NCI-H1105 treated with DMSO at 0.1 percent for 48 hours (cell line): ENCODE measurements around the gene ACSS3.
A peak's percentile ranks its signal among the peaks of the same experiment; 100 is the strongest.

ENCODE experiments used
- DNase-seq: peaks from one replicate; lab custom pipeline; 2025; lab: John Stamatoyannopoulos, UW

ACSS3 gene

DNA sequence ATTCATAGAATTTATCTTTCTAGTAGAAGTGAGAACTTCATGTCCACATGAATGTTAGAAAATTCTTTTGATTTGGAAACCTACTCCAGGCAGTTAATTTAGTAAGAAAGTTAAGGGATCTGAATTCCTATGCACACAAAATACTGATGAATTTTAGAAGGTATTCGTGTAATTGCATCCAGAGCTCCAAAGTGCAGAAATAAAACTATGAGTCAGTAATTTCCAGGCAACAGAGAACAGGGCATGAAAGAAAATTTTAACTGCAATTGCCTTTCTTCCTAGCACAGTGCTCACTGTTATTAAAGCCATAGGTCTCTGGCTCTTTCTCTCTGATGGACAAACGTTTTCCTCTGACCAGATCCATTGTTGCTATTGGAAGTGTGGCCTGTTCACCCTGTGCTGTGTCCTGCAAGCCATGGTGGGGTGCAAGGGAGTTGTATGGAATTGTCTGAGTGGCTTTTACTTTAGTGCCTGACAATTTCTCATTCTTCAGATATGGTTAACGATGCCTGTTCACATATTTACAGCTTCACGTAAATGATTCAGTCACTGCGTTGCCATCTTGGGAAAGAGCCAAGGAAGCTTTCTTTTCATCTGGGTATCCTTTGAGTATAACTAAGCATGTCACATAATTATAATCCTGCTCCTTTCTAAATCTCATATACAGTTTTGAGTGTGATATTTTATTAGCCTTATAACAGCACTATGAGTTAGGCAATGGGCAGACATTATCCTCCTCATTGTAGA, 145.1 kb downstream of the ACSS3 start:
- no peak for DNase-seq

DNA sequence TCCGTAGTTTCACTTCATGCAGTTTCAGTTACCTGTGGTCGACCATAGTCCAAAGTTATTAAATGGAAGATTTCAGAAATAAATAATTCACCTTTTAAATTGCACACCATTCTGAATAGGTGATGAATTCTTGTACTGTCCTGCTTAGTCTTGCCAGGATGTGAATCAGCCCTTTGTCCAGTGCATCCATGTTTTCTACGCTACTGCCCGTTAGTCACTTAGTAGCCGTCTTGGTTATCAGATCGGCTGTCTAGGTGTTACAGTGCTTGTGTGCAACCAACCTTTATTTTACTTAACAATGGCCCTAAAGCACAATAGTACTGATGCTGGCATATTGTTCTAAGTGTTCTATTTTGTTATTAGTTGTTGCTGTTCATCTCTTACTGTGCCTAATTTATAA, 146.7 kb downstream of the ACSS3 start:
- DNase-seq, result no peak

DNA sequence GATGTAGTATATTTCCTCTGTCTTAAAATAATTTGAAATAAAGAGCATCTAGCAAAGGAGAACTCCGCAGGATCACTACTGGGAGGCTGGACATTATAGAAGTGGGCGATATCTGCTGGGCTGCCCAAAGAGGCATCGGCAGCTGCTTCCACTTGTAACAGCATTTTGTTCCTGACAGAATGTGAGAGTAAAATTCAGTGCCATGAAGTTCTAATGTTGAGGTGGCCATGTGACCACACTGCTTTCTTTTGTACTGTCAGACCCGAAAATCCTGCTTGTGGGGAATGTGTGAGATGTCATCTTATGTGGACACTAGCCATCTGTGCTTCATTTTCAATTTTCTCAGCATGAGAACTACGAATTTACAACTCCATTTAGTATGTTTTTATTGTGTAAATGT, 151.9 kb downstream of the ACSS3 start:
- no peak for DNase-seq

DNA sequence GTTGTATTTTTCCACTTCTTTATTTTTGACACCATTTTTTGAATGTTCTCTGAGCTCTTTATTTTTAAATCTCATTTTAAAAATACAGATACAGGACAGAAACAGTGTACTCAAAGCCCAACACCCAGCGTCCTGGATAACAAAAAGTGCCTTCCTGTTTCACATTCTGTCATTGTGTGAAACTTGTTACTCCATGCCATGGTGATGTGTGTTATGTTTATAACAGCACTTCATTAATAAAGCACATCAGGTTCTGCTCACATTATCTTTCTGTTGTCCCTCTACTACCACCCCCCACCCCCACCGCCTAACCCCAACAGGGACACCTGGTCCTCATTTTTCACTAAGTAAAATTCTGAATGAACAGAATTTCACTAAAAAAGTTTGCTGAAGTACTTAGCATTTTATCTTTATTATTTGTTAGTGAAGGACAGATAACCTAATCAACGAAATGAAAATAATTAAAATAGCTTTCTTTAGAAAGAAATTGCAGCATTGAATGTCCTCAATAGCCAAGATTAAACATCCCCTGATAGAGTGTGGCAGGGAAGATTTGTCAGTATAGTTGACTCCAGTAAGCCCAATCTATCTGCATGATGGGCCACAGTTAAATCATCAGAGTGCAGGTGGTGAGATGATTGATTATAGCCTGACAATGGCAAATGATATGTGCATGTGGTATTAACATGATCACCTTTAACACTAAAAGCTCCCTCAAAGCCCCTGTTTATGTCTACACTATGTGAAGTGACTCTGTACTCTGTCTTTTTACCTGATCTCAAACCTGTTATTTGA, 153.9 kb downstream of the ACSS3 start:
- no peak for DNase-seq

DNA sequence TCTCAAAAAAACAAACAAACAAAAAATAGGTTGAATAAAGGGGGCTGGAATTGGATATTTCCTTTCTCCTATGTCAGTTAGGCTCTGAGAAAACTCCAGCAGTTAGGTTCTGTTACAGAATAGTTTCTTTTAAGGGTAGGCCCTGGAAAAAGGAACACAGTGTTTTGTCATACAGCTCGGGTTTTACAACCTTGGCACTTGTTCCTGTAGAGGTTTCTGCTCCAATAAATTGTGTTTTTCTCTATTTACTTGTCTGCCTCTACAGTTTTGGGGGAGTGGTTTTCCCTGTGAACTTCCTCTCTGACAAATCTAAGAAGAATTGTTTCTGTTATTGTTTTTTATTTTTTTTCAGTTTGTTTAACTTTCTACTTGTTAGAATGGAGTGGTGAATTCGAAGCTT, 167.6 kb downstream of the ACSS3 start:
- DNase-seq, result no peak

DNA sequence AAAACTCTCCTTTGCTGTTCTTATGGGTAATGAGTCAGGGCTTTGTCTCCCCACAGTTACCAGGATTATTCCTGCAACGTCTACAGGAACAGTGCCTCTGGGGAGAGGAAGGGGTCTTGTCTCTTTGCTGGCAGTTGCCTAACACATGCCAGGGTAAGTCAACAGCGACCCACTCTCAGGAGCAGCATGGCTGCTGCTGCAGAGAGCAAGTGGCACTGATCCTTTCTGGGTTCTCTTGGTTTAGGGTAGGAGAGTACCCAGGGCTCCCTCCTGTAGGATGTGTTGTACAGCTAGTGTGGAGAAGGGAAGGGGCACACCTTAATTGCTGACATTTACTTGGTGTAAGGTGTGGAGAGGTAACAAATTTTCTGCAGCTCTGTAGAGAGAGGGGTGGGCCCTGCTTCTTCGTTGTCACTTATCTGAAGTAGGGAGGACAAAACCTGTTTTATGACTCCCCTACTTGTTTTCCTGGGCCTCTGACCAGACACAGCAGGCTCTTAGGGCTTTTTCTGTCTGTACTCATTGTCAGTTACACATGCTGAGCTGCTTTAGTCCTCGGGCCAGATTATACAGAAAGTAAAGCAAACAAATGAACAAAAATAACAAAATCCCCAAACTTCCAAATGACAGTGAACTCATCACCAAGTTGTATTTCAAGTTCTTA, 168.2 kb downstream of the ACSS3 start:
- DNase-seq, result no peak

DNA sequence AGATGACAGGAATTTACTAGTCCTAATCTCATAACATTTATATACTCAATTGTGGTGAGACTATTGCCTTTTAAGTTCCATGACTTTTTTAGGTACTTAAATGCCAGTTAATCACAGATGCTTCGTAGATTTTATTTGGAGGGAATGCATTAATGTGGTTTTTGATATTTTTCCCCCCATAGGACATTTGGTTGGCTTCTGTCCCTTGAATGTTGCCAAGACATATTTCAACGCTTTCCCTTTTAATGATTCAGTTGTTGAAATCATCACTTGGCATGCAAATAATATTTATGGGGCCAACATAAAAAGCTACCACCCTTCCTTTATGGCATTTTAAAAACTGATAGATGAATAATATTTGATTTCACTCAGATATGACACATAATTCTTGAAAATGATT, 172.1 kb downstream of the ACSS3 start:
- DNase-seq, result no peak

DNA sequence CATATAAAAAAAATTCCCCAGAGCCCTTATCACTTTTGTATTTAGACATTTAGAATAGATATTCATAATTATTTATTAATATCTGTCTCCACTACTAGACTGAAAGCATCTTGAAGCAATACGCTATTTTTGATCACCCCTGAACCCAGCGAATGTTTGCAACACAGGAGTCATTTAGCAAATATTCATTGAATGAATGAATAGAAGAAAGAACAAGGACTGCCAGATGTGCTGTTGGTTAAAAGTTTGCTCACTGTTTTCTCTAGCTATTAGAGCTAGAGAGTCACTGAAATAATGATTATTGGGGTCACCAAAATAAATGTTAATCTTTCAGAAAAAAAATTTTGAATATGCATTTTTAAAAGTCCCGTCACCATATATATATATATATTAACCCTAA, 174.3 kb downstream of the ACSS3 start:
- no peak for DNase-seq

DNA sequence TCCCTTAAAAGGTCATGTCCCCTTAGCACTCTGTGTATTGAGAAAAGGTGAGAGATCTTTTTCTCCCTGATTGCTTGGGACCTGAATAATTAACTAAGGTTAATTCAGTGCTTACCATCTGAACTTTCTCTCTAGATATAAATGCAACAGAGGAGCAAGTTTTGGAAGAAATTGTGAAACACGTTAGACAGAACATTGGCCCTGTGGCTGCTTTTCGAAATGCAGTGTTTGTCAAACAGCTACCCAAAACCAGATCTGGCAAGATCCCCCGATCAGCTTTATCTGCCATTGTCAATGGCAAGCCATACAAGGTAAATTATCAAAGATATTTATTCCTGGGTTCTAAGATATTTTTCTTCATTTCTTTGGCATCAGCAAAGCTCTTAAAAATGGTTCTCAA, 175.5 kb downstream of the ACSS3 start:
- DNase-seq, result no peak

DNA sequence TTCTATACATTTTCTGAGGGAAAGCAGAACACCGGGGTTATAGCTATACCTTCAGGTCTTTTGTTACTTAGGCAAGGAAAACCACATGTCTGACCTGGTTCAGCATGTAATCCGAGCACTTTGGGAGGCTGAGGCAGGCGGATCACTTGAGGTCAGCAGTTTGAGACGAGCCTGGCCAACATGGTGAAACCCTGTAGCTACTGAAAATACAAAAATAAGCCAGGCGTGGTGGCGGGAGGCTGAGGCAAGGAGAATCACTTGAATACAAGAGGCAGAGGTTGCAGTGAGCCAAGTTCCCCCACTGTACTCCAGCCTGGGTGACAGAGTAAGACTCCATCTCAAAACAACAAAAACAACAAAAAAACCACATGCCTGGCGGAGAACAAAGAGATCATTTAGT, 177.6 kb downstream of the ACSS3 start:
- DNase-seq, result no peak

DNA sequence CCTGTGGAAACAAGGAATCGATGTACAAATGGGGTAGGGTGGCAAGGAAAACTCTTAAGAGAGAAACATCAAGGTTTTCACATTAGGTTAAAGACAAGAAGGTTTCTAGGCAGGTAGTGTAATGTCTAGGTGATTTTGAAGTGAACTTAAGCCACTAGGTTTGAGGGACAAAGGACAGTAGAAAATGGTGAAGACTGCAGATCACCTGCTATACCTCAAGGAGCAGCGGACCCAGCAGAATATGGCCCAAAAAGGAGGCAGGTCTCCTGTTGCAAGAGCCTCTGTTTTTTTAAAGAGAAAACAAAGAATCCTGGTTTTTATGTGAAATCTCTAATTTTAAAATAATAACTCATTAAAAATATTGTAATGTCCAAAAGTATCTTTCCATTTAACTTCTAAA, 178.1 kb downstream of the ACSS3 start:
- no peak for DNase-seq

DNA sequence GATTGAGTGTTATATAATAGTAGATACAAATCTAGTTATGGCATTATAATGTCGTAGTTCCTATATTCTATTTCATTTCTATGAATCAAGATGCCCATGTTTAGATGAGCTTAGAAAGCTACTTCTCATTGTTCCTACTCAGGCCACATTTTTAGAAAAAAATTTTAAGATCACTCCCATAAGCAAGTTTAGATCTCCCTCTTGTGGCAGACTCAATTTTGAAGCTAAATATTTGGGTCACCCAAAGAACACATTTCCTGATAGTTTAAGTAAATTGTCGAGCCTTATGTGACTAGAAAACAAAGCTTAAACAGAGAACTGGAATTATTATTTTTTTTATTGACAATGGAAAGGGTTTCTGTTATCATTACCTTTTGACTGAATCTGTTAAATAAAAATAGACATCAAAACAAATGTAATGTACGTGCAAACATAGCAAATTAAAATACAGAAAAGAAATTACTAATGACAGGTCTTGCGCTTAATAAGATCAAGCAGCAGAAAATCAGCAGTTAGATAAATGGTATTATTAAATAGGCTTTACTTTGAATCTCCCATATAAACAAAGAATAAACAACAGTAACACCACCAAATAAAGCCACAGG, 180.2 kb downstream of the ACSS3 start:
- DNase-seq, result peak; percentile 64

DNA sequence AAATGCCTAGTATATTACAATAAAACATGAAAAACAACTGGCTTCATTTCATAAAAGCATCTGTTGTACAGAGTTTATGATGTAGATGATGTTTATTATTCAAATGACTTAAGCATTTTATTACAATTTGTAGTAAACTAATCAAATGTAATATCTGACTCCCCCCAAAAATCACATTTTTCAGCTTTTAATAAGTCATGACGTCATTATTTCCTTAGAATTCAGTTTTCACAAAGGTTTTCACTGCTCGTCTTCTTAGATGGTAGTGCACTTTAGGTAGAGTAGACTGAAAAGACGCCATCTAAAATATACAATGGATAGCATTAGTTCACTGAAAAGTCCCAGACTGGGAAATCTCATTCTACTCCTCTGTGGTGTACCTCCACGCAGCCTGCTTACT, 181.5 kb downstream of the ACSS3 start:
- no peak for DNase-seq

DNA sequence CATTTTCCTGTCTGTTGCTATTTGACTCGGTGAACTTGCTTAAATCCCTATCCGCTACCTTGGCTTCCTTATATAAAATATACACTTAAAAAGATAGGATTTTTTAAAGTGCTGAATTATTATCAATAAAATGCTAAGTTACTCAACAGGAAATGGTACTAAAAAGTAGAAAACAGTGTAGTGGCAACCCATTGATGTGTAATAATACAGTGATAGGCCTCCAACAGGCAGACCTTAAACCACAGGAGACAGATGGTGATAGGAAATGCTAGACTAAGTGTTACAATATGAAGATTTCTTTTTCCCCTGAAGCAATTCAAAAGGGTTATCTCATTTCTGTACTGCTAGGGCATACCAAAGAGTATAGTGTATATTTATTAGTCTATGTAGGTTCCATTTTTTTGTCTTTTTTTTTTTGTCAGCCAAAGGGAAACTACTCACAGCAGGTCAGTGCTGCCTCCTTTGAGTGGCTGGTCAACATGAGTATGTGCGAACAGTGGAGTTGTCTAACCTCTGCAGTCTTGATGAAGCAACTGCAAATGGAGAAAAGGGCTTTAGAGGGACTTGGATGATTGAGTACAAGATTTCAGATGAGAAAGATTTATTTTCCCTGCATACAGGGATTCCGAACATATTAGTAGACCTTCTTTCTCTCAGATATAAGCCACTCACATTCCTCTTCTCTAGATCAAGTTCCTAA, 183.8 kb downstream of the ACSS3 start:
- DNase-seq, result no peak

DNA sequence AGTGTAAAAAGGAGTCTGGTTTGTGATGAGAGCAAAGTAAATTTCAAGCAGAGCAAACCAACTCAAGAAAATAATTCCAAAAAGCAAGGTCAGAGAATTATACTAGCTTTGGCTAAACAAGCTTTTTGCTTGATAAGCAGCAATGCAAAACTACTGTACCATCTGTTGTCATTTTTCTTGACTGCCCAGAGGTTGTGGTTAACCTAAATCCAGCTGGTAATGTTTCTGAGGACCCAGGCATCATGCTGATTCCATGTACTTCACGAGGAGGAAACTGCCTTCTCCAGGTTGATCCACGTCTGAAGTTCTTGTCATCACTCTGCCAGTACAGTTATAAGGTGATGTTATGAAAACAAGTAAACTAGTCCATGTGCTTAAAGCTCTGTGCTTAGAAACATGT, 185.2 kb downstream of the ACSS3 start:
- no peak for DNase-seq

DNA sequence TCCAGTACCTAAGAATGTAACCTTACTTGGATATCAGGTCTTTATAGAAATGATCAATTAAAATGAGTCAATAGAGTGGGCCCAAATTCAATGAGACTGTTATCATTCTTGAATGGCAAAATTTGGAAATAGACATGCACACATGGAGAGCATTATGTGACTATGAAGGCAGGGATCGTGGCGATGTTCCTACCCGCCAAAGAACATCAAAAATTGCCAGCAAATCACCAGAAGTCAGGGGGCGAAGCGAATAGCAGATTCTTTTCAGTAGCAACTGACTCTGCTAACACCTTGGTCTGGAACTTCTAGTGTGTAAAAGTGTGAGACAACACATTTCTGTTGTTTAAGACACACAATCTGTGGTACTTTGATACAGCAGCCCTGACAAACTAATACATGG, 192.5 kb downstream of the ACSS3 start:
- no peak for DNase-seq

DNA sequence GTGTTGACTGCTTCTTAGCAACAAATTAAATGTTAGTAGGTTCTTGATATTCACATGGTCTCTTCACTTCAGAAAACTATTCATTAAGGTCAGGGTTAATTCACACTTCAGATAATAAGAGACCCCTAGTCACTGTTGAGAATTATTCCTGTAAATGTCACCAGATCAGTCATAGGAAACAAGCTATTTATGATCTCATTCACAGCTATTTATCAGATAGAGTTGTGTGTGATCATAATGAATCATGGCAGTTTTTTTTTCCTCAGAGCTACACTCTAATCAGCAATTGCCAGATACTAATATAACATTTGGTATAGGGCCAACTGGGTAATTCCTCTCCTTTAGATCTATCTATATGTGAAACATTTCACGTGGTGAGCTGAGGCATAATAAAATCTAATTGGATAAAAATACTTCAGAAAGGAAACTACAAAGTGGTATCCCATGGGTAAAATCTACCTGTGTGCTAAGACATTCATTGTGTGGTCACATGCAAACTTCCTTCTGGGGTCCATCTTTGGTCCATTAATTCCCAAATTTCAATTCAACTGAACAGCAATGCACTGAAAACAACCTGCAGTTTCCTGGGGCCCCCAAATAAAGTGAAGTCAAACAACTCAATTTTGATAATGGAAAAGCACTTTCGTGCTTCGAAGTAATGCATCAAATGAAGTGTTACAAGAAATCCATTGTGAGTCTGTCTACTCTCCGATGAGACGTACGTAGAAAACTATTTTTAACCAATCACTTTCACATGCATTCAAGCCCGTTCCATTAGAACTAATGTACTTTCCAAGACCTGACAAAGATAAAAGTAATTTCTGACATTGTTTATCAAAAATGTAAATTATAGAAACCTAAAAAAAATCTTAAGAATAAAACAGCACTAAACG, 197.0 kb downstream of the ACSS3 start:
- DNase-seq, result peak; percentile 45

DNA sequence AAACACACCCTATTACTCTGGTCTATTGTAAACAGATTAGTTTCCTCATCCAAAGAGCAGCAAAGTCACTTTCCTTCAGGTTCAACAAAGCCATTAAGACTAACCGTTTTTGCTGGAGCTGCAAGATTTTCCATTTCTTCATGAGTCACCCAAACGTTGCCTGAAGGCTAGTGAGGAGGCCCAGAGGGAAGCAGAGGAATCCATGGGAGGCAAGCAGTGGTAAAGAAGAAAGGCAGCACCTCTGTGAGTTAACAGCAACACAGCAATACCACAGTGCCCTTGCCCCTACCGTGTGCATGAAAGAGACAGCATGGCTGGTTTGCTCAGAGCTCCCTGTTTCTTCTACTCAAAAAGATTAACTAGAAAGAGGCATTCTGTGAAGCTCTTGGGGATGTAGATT, 206.3 kb downstream of the ACSS3 start:
- no peak for DNase-seq

DNA sequence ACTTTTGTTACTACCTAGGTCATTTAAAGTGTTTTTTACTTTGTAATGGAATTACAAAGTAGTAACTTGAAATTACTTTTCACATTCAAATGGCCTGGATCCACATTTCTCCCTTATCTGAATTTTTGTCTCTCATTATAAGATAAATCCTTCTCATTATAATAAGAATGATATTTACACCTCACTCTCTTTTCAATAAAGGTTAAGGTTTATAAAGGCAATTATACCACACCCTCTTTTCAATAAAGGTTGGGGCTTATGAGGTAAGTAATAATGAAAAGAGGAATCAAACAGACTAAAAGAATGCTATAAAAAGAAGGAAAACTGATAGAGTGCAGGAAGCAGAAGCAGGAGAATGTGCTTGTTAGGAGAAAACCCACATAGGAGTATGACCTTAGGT, 210.8 kb downstream of the ACSS3 start:
- no peak for DNase-seq

DNA sequence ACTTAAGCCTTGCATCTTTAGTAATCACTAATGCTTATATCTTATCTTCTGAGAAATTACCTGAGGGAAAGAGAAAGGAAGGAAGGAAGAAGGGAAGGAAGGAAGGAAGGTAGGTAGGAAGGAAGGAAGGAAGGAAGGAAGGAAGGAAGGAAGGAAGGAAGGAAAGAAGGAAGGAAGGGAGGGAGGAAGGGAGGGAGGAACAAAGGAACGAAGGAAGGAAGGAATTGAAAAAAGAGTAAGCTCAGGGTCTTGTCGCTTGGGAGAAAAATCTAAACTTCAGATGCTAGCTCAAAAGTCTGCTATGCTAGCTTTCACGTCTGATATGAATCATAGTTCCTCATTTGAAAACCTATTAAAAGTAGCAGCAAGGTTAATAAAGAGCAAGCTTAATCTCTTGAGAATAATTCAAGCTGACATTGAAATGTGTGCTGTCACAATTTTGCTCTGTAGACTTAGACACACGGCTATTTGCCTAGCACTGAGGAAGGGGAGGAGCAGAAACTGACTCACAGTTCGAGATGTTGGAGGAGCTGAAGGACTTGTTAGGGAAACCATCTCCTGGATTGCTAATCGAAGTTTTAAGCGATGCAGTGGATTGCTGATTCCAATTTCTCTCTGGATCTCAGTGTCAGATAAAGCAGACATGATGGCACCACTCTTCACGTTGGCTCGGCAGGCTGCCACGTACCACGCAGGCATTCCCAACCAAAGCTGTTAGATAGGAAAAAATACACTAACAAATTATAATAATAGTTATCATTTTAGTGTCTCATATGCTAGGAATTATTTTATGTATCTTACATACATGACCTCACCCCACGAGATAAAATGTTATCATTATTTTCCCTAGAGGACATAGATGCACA, 216.7 kb downstream of the ACSS3 start:
- DNase-seq, result no peak
